ENCODE data around the gene FREY1.

FREY1 gene

DNA sequence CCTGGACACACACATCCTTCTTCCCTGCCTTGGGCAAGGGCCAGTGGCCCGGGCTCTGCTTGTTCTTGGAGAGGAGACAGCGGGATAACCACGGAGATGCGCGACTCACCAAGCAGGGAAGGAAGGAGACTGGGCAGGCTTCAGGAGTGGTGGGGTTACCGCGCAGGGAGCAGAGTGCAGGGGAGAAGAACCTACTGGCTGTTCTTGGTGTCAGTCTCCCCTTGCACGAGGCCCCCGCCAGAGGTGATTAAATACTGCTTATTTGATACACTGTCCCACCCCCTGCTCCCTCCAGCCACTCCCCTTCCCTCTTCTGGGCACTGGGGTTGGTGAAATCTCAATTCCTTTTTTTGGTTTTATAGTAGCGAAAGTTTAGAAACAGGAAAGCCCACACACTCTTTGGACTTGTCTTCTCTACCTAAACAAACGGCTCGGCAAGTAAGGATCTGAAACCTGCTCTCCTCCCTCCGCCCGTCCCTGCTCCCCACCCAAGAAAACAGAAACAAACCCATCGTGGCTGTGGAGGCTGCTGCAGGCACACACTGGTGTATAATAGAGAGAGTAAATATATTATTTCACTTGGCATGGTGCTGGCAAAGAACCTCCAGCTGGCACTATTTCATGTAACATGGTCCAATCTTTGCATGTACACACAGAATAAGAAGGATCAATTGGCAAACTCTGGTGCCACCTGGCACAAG, 26.2 kb upstream of the FREY1 start:
- peak; percentile 33 for DNase-seq (ENCODE audit: low read depth)
- no peak overlapping the region for H3K4me3 ChIP-seq (ENCODE audit: low read length)
- TF ChIP-seq, protein P1, sequence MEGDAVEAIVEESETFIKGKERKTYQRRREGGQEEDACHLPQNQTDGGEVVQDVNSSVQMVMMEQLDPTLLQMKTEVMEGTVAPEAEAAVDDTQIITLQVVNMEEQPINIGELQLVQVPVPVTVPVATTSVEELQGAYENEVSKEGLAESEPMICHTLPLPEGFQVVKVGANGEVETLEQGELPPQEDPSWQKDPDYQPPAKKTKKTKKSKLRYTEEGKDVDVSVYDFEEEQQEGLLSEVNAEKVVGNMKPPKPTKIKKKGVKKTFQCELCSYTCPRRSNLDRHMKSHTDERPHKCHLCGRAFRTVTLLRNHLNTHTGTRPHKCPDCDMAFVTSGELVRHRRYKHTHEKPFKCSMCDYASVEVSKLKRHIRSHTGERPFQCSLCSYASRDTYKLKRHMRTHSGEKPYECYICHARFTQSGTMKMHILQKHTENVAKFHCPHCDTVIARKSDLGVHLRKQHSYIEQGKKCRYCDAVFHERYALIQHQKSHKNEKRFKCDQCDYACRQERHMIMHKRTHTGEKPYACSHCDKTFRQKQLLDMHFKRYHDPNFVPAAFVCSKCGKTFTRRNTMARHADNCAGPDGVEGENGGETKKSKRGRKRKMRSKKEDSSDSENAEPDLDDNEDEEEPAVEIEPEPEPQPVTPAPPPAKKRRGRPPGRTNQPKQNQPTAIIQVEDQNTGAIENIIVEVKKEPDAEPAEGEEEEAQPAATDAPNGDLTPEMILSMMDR (IDR thresholded peaks at IDR 0.05; ENCODE audit: insufficient read depth, low read depth, low read length, missing control alignments): no peak

GRCh38 chr11:45932217-45932616, 25.1 kb upstream of the FREY1 start:
- no peak overlapping the region for H3K4me3 ChIP-seq (ENCODE audit: low read length)
- DNase-seq (ENCODE audit: low read depth): no peak
- TF ChIP-seq, protein P1 (IDR thresholded peaks at IDR 0.05; ENCODE audit: insufficient read depth, low read depth, low read length, missing control alignments): no peak

- DNase-seq (ENCODE audit: low read depth): peak; percentile 49
- H3K4me3 ChIP-seq (ENCODE audit: low read length): no peak overlapping the region
- TF ChIP-seq, protein P1 (IDR thresholded peaks at IDR 0.05; ENCODE audit: insufficient read depth, low read depth, low read length, missing control alignments): no peak
Observed at GRCh38 chr11:45931739-45932138, 24.7 kb upstream of the FREY1 start.

DNA sequence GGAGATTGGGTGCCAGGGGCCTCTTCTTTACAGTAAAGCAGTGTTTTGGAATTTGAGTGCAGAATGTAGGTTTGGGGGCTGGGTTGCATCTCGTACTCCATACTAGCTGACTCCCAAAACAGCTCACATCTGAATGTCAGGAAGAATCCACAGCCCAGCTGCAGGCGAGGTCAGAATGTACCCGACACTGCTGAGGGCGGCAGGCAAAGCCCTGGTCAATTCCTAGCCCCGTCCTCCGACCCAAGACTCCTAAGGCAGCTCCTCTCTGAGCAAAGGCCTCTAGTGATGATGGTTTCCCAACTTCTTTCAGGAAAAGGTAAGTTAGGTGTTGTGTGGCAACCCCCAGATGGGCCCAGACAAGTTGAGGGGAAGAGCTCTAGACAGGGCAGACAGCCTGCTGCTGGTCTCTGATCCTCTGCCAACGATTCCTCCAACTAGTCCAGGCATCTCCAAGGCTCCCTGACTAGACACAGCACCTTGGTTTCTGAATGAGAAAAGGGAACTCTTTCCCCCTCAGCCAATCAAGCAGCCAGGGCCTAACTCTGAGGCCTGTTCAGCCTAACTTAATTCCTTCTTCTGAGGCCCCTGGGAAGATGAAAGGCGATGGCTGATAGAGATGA, 24.0 kb upstream of the FREY1 start:
- no peak overlapping the region for H3K4me3 ChIP-seq (ENCODE audit: low read length)
- TF ChIP-seq, protein P1 (IDR thresholded peaks at IDR 0.05; ENCODE audit: insufficient read depth, low read depth, low read length, missing control alignments): no peak
- peak; percentile 99 for DNase-seq (ENCODE audit: low read depth)

GRCh38 chr11:45930031-45930794, 23.1 kb upstream of the FREY1 start:
- H3K4me3 ChIP-seq (ENCODE audit: low read length): no peak overlapping the region
- peak; percentile 59 for DNase-seq (ENCODE audit: low read depth)
- TF ChIP-seq, protein P1 (IDR thresholded peaks at IDR 0.05; ENCODE audit: insufficient read depth, low read depth, low read length, missing control alignments): no peak

DNA sequence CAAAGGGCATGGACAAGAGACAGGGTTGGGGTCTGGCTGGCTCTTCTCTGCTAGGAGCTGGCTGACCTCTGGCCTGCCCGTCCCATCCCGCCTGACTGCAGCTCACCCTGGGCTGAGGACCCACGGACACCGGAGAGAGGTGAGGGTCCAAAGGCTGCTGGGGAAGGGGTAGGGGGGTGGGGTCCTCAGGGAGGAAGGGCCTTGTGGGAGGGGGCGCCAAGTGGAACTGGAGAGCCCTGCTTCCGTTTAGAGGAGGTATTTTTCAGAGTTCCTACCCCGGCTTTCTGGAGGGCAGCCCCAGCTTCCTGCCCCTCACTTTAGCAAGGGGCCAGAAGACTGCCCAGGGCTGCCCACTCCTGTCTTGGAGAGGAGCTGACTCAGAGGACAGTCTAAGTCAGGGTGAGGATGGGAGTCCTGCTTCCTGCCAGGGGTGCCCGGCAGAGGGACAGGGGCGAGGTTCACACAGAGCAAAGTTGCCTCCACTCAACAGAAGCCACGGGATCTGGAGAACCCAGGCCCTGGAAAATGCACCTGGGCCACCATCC, 22.5 kb upstream of the FREY1 start:
- no peak overlapping the region for H3K4me3 ChIP-seq (ENCODE audit: low read length)
- DNase-seq (ENCODE audit: low read depth): peak; percentile 48
- TF ChIP-seq, protein P1 (IDR thresholded peaks at IDR 0.05; ENCODE audit: insufficient read depth, low read depth, low read length, missing control alignments): no peak
